GM12874 (cell line): ENCODE results near the gene ANKRD55.

ENCODE experiments used
- TF ChIP-seq, protein P1 (sequence below): IDR thresholded peaks from 2 replicates; pipeline ENCODE4 v1.5.1; 2011; ENCODE audit warnings: low read depth, mild to moderate bottlenecking, control low read depth, low read length, moderate library complexity; ENCODE audit not compliant: insufficient read depth

Gene ANKRD55

GRCh38 chr5:56083286-56083854 lies 149.8 kb downstream of the ANKRD55 start:
- TF ChIP-seq, protein P1, sequence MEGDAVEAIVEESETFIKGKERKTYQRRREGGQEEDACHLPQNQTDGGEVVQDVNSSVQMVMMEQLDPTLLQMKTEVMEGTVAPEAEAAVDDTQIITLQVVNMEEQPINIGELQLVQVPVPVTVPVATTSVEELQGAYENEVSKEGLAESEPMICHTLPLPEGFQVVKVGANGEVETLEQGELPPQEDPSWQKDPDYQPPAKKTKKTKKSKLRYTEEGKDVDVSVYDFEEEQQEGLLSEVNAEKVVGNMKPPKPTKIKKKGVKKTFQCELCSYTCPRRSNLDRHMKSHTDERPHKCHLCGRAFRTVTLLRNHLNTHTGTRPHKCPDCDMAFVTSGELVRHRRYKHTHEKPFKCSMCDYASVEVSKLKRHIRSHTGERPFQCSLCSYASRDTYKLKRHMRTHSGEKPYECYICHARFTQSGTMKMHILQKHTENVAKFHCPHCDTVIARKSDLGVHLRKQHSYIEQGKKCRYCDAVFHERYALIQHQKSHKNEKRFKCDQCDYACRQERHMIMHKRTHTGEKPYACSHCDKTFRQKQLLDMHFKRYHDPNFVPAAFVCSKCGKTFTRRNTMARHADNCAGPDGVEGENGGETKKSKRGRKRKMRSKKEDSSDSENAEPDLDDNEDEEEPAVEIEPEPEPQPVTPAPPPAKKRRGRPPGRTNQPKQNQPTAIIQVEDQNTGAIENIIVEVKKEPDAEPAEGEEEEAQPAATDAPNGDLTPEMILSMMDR, result no peak

GRCh38 chr5:56080375-56081052 lies 152.6 kb downstream of the ANKRD55 start:
- TF ChIP-seq, protein P1, result no peak

- TF ChIP-seq, protein P1, result no peak
Observed at GRCh38 chr5:56078278-56079156, 154.6 kb downstream of the ANKRD55 start.

DNA sequence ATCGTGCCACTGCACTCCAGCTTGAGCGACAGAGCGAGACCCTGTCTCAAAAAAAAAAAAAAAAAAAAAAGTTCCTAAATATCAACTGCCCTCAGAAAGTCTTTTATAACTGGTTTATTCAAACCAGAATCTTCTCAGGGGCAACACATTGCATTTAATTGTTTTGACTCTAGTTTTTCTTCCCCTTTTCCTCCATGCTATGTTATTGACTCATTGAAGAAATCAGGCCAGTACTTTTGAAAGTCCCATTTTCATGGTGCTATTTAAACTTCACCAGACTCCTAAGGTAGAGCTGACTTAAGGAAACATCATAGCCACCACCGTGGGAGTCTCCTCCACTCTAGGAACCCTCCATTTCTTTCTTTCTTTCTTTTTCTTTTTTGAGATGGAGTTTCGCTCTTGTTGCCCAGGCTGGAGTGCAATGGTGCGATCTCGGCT lies 155.3 kb downstream of the ANKRD55 start:
- TF ChIP-seq, protein P1, result no peak

DNA sequence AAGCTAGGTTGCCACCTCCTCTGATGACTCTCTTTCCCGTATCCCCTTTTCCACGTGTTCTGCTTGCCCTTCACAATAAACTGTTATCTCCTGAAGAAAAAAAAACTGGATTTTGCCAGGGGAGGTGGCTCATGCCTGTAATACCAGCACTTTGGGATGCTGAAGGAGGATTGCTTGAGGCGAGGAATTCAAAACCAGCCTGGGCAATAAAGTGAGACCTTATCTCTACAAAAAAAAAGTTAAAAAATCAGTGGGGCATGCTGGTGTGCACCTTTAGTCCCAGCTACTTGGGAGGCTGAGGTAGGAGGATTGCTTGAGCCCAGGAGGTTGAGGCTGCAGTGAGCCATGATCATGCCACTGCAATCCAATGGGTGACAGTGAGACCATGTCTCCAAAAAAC lies 156.6 kb downstream of the ANKRD55 start:
- TF ChIP-seq, protein P1, result no peak

GRCh38 chr5:56075361-56075760 lies 157.8 kb downstream of the ANKRD55 start:
- TF ChIP-seq, protein P1, result no peak
